OCI-LY7 (cell line): ENCODE data around the gene HAPLN1. TPM values are rescaled to one million over a fixed set of nuclear protein-coding genes. Genes with fewer than 3 reads are reported as not detected.
"Not testable (repeated sequence)": the region's sequence is repeated elsewhere in the genome, so short reads cannot be mapped to it uniquely, and the experiment has no call there.

ENCODE experiments used
- BruUV-seq: library from RNA; stranded (reverse); fragments of 400-500 nt; replicated peaks from 2 replicates; lab custom pipeline; 2021; lab: Mats Ljungman, UMichigan
- CTCF ChIA-PET: fragments of 300-600 bp; sonication (Branson Sonifier 250); formaldehyde crosslinking; loops from one replicate; lab custom pipeline; 2022; ENCODE audit warnings: antibody characterized with exemption; ENCODE audit not compliant: unreplicated experiment; lab: Charles Lee
- POLR2A ChIA-PET: fragments of 300-600 bp; sonication (Branson Sonifier 250); formaldehyde crosslinking; loops from one replicate; lab custom pipeline; 2022; ENCODE audit warnings: antibody characterized with exemption; lab: Charles Lee
- DNase-seq: peaks from one replicate; pipeline ENCODE4 v3.0.0-alpha.2; 2015; ENCODE audit warnings: low spot score
- H2AFZ ChIP-seq: fragments of 200-600 bp; sonication (generic), shearing (Covaris generic); 2 replicates; pipeline ENCODE4 v1.6.1; 2014; ENCODE audit warnings: mild to moderate bottlenecking, antibody characterized with exemption, low read length, moderate library complexity
- H3K27ac ChIP-seq: fragments of 200-600 bp; sonication (generic); 2 replicates; pipeline ENCODE4 v1.5.1; 2014; ENCODE audit warnings: mixed run types, low read depth, mild to moderate bottlenecking, moderate library complexity, low read length, inconsistent platforms; ENCODE audit not compliant: poor library complexity, severe bottlenecking
- H3K36me3 ChIP-seq: fragments of 200-600 bp; sonication (generic); 2 replicates; pipeline ENCODE4 v1.6.1; 2014; ENCODE audit warnings: mild to moderate bottlenecking, antibody characterized with exemption, low read length, moderate library complexity, mixed read lengths; ENCODE audit not compliant: insufficient read depth
- H3K4me1 ChIP-seq: fragments of 200-600 bp; sonication (generic); 2 replicates; pipeline ENCODE4 v1.5.1; 2014; ENCODE audit warnings: mild to moderate bottlenecking, low read length; ENCODE audit not compliant: insufficient read depth, poor library complexity, severe bottlenecking
- H3K4me2 ChIP-seq: fragments of 200-600 bp; sonication (generic); 2 replicates; pipeline ENCODE4 v1.6.1; 2014; ENCODE audit warnings: mild to moderate bottlenecking, low read length
- H3K4me3 ChIP-seq: fragments of 200-600 bp; sonication (generic); 2 replicates; pipeline ENCODE4 v1.5.1; 2014; ENCODE audit warnings: mild to moderate bottlenecking, low read depth, low read length; ENCODE audit not compliant: poor library complexity, severe bottlenecking
- H3K79me2 ChIP-seq: fragments of 200-600 bp; sonication (generic); 2 replicates; pipeline ENCODE4 v1.6.1; 2016; ENCODE audit warnings: low read depth, mild to moderate bottlenecking, low read length, moderate library complexity, mixed read lengths; ENCODE audit not compliant: insufficient read depth
- H3K9me2 ChIP-seq: fragments of 200-600 bp; sonication (generic); 2 replicates; pipeline ENCODE4 v1.6.1; 2016; ENCODE audit warnings: mild to moderate bottlenecking, low read length, mixed read lengths; ENCODE audit not compliant: insufficient read depth
- H3K9me3 ChIP-seq: fragments of 200-600 bp; sonication (generic); 2 replicates; pipeline ENCODE4 v1.6.1; 2014; ENCODE audit warnings: mild to moderate bottlenecking, mixed run types, low read length, mixed read lengths
- H4K20me1 ChIP-seq: fragments of 200-600 bp; sonication (generic); 2 replicates; pipeline ENCODE4 v1.6.1; 2014; ENCODE audit warnings: mild to moderate bottlenecking, antibody characterized with exemption, low read length, moderate library complexity, mixed read lengths; ENCODE audit not compliant: insufficient read depth
- EZH2phosphoT487 ChIP-seq: fragments of 200-600 bp; sonication (generic); IDR thresholded peaks from 2 replicates; pipeline ENCODE4 v1.6.1; 2018; ENCODE audit warnings: low read depth, borderline replicate concordance, mild to moderate bottlenecking, mixed run types, antibody characterized with exemption, low read length, moderate library complexity, mixed read lengths
- intact Hi-C: fragments of 100-400 bp; cut with micrococcal nuclease; formaldehyde crosslinking; loops from one replicate; pipeline ENCODE4 v1.10.0; 2022; ENCODE audit not compliant: unreplicated experiment
- total RNA-seq, 2 experiments: library from RNA; depleted of rRNA in 1 of 2; stranded (reverse); fragments of >200 nt in 1 of 2; shearing (Covaris generic) in 1 of 2; gene quantifications; 2 replicates each; pipeline ENCODE4 v1.2.3, GENCODE V29; 2014 to 2022
- TF ChIP-seq, protein P1 (sequence below): fragments of 200-600 bp; sonication (generic); conservative IDR thresholded peaks from 2 replicates; pipeline ENCODE4 v1.5.1; 2014; ENCODE audit warnings: mild to moderate bottlenecking, antibody characterized with exemption, low read length, moderate library complexity, mixed read lengths

Gene HAPLN1
- total RNA-seq, 2 experiments from 2014 or later: not detected

DNA sequence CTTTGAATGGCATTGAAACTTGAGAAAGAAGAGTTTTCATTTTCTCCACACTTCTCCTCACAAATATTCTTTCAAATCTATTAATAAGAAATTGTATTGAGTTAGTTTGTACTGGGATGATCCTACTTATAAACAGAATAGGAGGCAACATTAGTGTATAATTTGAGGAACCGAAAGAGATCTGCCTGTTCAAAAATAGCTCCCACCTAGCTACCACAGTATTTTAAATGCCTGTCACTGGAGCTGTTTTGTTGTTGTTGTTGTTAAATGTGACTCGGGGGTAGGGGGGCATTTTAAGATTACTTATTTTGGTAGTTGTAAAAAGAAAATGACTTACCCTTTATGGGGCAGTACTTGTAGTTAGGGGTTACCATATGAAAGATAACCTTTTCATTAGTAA is 20.1 kb upstream of the HAPLN1 start:
- Histone ChIP-seq H3K4me2 (peak overlapping the region; percentile 47), H3K79me2 (no peaks in the 10 kb centered on the region), H3K4me1 (peaks cover 33% of the 10 kb centered on the region), H4K20me1 (no peaks in the 10 kb centered on the region), H2AFZ (no peak overlapping the region), H3K9me3 (no peaks in the 10 kb centered on the region), H3K4me3 (no peak overlapping the region), H3K9me2 (no peaks in the 10 kb centered on the region), H3K27ac (no peak overlapping the region), H3K36me3 (no peaks in the 10 kb centered on the region)
- DNase-seq: peak; percentile 28
- intact Hi-C loops: no loop called here
- TF ChIP-seq EZH2phosphoT487: no peak
- TF ChIP-seq, protein P1, sequence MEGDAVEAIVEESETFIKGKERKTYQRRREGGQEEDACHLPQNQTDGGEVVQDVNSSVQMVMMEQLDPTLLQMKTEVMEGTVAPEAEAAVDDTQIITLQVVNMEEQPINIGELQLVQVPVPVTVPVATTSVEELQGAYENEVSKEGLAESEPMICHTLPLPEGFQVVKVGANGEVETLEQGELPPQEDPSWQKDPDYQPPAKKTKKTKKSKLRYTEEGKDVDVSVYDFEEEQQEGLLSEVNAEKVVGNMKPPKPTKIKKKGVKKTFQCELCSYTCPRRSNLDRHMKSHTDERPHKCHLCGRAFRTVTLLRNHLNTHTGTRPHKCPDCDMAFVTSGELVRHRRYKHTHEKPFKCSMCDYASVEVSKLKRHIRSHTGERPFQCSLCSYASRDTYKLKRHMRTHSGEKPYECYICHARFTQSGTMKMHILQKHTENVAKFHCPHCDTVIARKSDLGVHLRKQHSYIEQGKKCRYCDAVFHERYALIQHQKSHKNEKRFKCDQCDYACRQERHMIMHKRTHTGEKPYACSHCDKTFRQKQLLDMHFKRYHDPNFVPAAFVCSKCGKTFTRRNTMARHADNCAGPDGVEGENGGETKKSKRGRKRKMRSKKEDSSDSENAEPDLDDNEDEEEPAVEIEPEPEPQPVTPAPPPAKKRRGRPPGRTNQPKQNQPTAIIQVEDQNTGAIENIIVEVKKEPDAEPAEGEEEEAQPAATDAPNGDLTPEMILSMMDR: no peak
- no TSS peak for BruUV-seq
- ChIA-PET CTCF (no interaction called here), POLR2A (interaction anchor here (0.6 to 2.8 kb wide), 4 partner anchors 10 to 658 kb away, joined by 3 to 17 read pairs (median 4); no protein-coding TSS in a partner anchor)

DNA sequence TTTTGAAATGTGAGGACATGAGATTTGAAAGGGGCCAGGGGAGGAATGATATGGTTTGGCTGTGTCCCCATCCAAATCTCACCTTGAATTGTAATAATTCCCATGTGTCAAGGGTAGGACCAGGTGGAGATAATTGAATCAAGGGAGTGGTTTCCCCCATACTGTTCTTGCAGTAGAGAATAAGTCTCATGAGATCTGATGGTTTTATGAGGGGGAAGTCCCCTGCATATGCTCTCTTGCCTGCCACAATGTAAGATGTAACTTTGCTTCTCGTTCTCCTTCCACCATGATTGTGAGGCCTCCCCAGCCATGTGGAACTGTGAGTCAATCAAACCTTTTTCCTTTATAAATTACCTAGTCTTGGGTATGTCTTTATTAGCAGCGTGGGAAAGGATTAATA is 15.5 kb upstream of the HAPLN1 start:
- H3K4me3 ChIP-seq, intact Hi-C loops, H2AFZ ChIP-seq, H3K9me2 ChIP-seq, POLR2A ChIA-PET, H4K20me1 ChIP-seq, DNase-seq, H3K4me2 ChIP-seq, H3K9me3 ChIP-seq, BruUV-seq, H3K79me2 ChIP-seq, H3K27ac ChIP-seq, H3K36me3 ChIP-seq: not testable (repeated sequence)
- H3K4me1 ChIP-seq: peaks cover 19% of the 10 kb centered on the region
- CTCF ChIA-PET: interaction anchor here (0.6 kb wide), 1 partner anchor 883 kb away, joined by 3 read pairs; no protein-coding TSS in a partner anchor

DNA sequence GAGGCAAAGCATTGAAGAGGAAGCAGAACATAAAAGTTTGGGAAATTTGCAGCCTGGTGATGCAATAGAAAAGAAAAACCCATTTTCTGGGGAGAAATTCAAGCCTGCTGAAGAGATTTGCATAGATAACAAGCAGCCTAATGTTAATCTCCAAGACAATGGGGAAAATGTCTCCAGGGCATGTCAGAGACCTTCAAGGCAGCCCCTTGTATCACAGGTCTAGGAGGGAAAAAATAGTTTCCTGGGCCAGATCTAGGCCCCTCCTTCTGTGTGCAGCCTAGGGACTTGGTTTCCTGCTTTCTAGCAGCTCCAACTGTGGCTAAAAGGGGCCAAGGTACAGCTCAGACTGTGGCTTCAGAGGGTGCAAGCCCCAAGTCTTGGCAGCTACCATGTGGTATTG is 14.4 kb upstream of the HAPLN1 start:
- H3K9me3 ChIP-seq, H4K20me1 ChIP-seq, H3K27ac ChIP-seq, H3K9me2 ChIP-seq, CTCF ChIA-PET, H3K4me3 ChIP-seq, H2AFZ ChIP-seq, H3K79me2 ChIP-seq, DNase-seq, H3K4me2 ChIP-seq, POLR2A ChIA-PET, BruUV-seq, intact Hi-C loops, H3K36me3 ChIP-seq: not testable (repeated sequence)
- peaks cover 10% of the 10 kb centered on the region for H3K4me1 ChIP-seq

DNA sequence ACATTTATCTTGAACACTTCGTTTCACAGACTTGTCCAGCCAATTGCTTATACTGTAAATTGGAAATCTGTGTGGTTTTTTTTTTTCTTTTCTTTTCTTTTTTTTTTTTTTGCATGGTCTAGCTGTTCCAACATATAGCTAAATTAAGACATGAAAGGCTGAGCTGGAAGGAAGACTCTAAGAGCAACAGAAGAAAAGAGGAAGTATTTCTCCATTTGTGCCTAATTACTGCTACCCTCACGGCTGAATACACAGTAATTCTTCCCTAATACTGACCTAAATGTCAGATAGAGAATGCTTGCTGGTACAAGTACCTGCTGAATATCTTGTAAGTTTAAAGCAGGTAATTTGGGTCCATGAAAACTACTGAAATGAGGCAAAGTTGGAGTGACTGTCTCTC is 11.0 kb upstream of the HAPLN1 start:
- TF ChIP-seq EZH2phosphoT487: no peak
- TF ChIP-seq, protein P1: no peak
- peak overlapping the region; percentile 23; the same call in 1 of the 2 replicates for H2AFZ ChIP-seq
- H3K9me3 ChIP-seq: no peaks in the 10 kb centered on the region
- peak overlapping the region; percentile 44 for H3K4me2 ChIP-seq
- H3K9me2 ChIP-seq: no peaks in the 10 kb centered on the region
- ChIA-PET CTCF (no interaction called here), POLR2A (interaction anchor here (0.6 to 3.7 kb wide), 2 partner anchors 9 to 32 kb away, joined by 4 to 17 read pairs; no protein-coding TSS in a partner anchor)
- H3K36me3 ChIP-seq: no peaks in the 10 kb centered on the region
- no peaks in the 10 kb centered on the region for H4K20me1 ChIP-seq
- DNase-seq: peak; percentile 31
- no peak overlapping the region for H3K27ac ChIP-seq
- no peaks in the 10 kb centered on the region for H3K79me2 ChIP-seq
- peak overlapping the region; percentile 10 for H3K4me3 ChIP-seq
- peaks cover 10% of the 10 kb centered on the region for H3K4me1 ChIP-seq
- intact Hi-C loops: no loop called here
- BruUV-seq: no TSS peak
